GM21423 (cell line): ENCODE results near the gene CHST6.
"Not testable (repeated sequence)": the region's sequence is repeated elsewhere in the genome, so short reads cannot be mapped to it uniquely, and the experiment has no call there.

ENCODE experiments used
- ATAC-seq: cut with Tn5 transposase; IDR thresholded peaks from one replicate; pipeline ENCODE4 v1.9.1; 2021; ENCODE audit warnings: mild to moderate bottlenecking, moderate library complexity; ENCODE audit not compliant: unreplicated experiment

CHST6 gene

DNA sequence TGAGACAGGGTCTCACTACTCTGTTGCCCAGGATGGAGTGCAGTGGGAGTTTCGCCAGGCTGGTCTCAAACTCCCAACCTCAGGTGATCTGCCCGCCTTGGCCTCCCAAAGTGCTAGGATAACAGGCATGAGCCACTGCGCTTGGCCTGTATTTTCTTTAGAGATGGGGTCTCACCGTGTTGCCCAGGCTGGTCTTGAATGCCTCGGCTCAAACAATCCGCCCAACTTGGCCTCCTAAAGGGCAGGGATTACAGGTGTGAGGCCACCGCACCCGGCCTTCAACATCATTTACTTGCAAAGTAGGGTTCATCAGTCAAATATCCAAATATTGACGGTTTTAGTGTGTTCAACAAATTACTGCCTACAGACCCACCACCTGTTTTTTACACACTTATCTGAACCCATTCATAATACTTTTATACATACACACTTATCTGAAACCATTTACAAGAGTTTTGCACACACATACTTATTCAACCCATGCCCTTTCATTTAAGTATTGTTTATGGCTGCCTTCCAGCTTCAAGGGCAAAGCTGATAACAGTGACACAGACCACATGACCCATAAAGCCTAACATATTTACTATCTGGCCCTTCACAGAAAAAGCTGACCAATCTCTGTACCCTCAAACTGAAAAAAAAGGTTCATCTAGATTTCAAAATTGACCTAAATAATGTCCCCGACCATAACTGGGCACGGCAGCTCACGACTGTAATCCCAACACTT, 42.6 kb downstream of the CHST6 start:
- ATAC-seq: no peak

DNA sequence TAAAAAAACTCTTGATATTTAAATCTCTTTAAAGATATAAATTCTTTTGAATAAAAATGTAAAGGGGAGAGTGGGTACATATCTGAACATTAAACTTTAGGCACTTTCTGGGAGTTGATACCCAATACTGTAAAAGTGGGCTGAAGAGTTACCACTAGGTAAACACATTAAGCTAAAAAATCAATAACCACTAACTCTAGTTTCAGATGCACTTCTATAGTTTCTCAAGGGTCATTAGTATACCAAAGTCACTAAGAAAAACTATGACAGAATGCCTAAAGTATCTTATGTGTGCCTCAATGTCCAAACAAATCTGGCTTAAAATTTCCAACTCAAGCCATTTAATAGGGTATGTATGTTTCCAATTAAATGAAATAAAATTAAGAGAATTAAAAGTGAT, 48.8 kb downstream of the CHST6 start:
- no peak for ATAC-seq

DNA sequence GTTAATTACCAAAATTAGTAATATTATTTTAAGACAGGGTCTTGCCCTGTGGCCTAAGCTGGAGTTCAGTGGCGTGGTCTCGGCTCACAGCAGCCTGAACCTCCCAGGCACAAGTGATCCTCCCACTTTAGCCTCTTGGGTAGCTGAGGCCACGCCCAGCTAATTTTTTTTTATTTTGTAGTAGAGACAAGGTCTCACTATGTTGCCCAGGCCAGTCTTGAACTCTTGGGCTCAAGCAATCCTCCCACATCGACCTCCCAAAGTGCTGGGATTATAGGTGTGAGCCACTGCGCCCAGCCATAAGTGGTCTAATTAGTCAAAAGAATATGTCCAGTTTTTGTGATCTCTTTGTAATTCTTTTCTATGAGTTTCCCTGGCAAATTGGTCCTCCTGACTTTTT, 49.9 kb downstream of the CHST6 start:
- ATAC-seq: no peak

DNA sequence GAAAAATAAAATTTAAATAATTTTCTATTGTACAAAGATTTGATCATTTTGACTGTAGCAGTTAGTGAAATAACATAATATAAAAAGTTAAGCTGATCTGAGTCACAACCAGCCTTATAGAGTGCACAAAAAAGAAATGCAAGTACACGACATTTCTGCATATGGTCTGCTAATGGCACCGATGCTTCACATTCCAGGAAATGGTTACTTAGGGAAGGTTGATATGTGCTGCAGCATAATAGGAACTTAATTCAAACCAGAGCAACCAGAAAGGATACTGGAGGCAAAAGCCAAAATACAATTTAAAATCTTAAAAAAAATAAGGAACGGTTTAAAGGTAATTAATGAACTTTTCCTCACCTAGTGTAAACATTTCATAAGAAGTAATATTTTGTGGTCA, 51.9 kb downstream of the CHST6 start:
- no peak for ATAC-seq

DNA sequence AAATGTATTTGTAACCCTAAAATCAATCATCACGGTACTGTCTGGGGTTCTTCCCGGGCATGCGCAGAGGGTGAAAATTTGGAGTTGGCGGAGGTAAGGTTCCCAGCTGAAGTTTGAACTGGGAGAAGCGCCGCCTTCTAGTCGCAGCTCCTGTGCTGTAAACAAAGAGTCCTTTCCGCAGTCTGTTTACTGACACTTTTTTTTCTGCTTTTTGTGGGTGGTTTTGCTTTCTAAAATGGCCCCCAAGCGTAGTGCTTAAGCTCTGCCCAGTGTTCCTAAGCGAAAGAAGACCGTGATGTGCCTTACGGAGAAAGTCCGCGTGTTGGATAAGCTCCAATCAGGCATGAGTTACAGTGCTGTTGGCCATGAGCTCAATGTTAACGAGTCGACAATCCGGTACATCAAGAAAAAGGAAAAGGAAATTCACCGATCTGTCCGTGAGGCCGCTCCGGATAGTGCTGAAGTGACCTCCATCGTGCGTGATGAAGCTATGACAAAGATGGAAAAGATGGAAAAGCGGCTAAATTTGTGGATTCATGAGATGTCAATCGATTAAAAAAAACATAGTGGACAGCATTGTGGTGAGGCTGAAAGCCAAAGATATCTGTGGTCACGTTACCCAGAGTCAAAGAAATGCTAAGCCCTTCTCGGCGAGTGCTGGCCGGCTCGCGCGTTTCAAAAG, 61.4 kb downstream of the CHST6 start:
- peak; percentile 67 for ATAC-seq

DNA sequence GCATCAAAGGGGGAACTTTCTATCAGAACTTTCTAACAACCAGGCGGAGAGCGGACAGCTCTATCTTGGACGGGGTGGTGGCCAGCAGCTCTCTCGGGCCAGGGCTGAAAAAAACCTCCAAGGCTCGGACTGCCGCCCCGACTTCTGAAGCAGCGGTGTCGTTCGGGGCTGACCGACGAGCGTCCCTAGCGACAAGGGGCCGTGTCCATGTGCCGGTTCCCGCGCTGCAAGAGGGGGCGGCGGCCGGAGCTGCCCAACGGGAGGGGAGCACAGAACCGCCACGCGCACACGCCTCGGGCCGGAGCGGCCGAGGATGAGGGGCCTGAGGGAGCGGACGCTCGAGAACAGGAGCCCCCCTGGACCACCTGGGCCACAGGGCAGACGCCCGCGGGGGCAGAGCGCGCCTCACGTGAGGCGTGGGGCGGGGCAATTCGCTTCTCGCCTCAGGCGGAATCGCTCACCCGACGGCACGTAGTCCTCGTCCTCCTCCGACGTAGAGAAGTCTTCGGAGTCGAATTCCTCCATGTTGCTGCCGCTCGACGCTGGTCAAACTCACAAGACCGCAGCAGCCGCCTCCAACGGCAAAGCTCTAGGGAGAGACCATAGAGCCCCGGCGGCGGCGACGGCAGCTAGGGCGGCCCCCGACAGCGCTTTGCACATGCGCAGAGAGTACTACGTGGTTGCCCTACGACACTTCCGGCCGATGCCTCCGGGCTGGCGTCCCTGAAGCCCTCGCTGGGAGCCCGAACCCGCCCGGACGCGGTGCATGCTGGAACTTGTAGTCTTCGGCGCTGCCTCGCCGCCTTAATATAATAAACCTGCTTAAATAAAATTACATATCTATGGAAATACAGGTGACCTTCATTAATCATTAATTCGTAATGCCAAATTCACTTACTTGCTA, 62.2 kb downstream of the CHST6 start, which contains the start of gene CFDP1:
Gene CFDP1, minus strand, starts transcription at position 676 of the 904 bp plus-strand sequence. Its CDS starts 151 bp downstream, at position 525.
- peak; percentile 93 for ATAC-seq

DNA sequence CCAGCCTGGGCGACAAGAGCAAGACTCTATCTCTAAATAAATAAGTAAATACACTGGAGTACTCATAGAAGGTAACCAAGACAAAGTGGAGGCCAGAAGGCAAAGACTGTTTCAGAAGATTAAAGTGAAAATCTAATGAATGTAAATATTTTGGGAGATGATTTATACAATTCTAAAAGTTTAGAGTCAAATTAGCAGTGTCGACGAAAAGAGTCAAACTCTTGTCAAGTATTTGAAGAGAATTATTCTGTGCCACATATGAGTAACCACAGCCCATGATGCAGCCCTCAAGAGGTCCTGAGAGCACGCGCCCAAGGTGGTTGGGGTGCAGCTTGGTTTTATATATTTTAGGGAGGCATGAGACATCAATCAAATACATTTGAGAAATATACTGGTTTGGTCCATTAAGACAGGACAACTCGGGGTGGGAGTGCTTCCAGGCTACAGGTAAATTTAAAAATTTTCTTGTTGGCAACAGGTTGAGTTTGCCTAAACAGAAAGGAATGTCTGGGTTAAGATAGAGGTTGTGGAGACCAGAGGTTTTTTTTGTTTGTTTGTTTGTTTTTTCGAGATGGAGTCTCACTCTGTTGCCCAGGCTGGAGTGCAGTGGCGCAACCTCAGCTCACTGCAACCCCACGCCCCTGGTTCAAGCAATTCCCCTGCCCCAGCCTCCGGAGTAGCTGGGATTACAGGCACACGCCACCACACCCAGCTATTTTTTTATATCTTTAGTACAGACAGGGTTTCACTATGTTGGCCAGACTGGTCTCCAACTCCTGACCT, 65.4 kb downstream of the CHST6 start:
- no peak for ATAC-seq

DNA sequence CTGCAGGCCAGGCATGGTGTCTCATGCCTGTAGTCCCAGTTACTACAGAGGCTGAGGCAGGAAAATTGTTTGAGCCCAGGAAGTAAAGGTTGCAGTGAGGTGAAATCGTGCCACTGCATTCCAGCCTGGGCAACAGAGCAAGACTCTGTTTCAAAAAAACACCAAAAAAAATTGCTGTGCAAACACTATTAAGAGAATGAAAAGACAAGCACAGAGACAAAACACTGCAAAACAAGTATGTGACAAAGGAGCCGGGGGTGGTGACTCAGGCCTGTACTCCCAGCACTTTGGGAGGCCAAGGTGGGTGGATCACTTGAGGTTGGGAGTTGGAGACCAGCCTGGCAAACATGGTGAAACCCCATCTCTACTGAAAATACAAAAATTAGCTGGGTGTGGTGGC, 68.7 kb downstream of the CHST6 start:
- ATAC-seq: not testable (repeated sequence)

DNA sequence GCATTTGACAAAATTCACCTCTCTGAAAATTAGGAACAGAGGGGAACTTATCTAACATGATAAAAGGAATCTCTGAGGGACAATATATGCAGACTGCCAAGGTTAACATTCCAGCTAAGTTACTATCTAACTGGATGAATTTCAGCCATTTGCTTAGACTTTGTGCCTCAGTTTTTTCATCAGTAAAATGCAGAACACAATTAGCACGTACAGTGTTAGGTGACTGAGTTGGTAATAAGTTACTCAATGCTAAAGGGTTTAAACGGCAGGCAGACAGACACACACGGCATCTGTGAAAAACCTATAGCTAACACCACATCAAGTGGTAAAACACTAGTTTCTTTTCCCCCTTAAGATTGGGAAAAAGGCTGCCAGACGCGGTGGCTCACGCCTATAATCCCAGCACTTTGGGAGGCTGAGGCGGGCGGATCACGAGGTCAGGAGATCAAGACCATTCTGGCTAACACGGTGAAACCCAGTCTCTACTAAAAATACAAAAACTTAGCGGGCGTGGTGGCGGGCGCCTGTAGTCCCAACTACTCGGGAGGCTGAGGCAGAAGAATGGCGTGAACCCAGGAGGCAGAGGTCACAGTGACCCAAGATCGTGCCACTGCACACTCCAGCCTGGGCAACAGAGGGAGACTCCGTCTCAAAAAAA, 71.0 kb downstream of the CHST6 start:
- ATAC-seq: not testable (repeated sequence)

DNA sequence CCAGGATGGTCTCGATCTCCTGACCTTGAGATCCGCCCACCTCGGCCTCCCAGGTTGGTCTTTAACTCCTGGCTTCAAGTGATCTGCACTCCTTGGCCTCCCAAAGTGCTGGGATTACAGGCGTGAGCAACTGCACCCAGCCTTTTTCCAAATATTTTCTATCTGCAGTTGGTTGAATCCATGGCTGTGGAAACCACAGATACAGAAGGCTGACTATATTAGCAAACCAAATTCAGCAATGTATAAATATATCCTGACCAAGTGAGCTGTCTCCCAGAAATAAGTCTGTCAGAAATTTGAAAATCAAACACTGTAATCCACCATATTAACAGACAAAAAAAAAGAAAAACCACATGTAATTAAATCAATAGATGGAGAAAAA, 71.5 kb downstream of the CHST6 start:
- no peak for ATAC-seq
